T-cell (primary cell): ENCODE results near the gene ENO4. TPM values are rescaled to one million over a fixed set of nuclear protein-coding genes. Genes with fewer than 3 reads are reported as not detected.

Experiments used
- ATAC-seq, 4 experiments: fragments of 200-7000 bp in 3 of 4; fragments of 150-1000 bp in 1 of 4; cut with Tn5 transposase; replicated peaks in 1 of 4; 1 replicate in 3 of 4; 2 replicates in 1 of 4; pipeline ENCODE4 v1.10.0; 2021; ENCODE audit warnings: moderate library complexity in 3 of 4, mild to moderate bottlenecking in 2 of 4, moderate number of reproducible peaks in 1 of 4
- CTCF ChIA-PET, 2 donors: fragments of 300-600 bp; sonication (Branson Sonifier 250); formaldehyde crosslinking; loops; one replicate each; lab custom pipeline; 2022; ENCODE audit warnings: antibody characterized with exemption in 2 of 2; lab: Charles Lee
- POLR2A ChIA-PET, 2 donors: fragments of 300-600 bp; sonication (Branson Sonifier 250); formaldehyde crosslinking; loops; one replicate each; lab custom pipeline; 2022; ENCODE audit warnings: antibody characterized with exemption in 2 of 2; lab: Charles Lee
- DNase-seq, 35 experiments: peaks; one replicate each; pipeline versions ENCODE4 v3.0.0 to v3.0.0-alpha.2; 2013 to 2023
- H3K27ac ChIP-seq: one replicate; pipeline ENCODE4 v1.5.1; 2013; ENCODE audit warnings: low read length
- H3K27me3 ChIP-seq, 2 experiments: replicated peaks in 1 of 2; 1 replicate in 1 of 2; 2 replicates in 1 of 2; pipeline versions ENCODE4 v1.6.1 to v1.7.0; 2013; ENCODE audit warnings: low read length in 1 of 2, mixed read lengths in 1 of 2; ENCODE audit not compliant: control insufficient read depth in 2 of 2, insufficient read depth in 2 of 2; ENCODE audit errors: extremely low read depth in 1 of 2
- H3K36me3 ChIP-seq, 2 donors: 1 replicate in 1 of 2; 2 replicates in 1 of 2; pipeline versions ENCODE4 v1.6.1 to v1.7.0; 2013; ENCODE audit warnings: low read length in 1 of 2; ENCODE audit not compliant: control insufficient read depth in 2 of 2, insufficient read depth in 1 of 2; ENCODE audit errors: extremely low read depth in 1 of 2
- H3K4me1 ChIP-seq, 2 experiments: 1 replicate in 1 of 2; 2 replicates in 1 of 2; pipeline versions ENCODE4 v1.6.1 to v1.7.0; 2013; ENCODE audit warnings: low read length in 2 of 2, mixed read lengths in 1 of 2; ENCODE audit not compliant: insufficient read depth in 2 of 2, control insufficient read depth in 1 of 2; ENCODE audit errors: extremely low read depth in 1 of 2
- H3K4me3 ChIP-seq, 2 donors: 1 replicate in 1 of 2; 2 replicates in 1 of 2; pipeline versions ENCODE4 v1.5.1 to v1.7.0; 2013; ENCODE audit warnings: mild to moderate bottlenecking in 2 of 2, low read length in 1 of 2, moderate library complexity in 1 of 2; ENCODE audit not compliant: control insufficient read depth in 1 of 2; ENCODE audit errors: extremely low read depth in 1 of 2
- H3K9me3 ChIP-seq: 2 replicates; pipeline ENCODE4 v1.7.0; 2013
- H3K27ac Mint-ChIP-seq, 2 donors: one replicate each; pipeline ENCODE4 v1.8.0; 2020 to 2021; ENCODE audit warnings: mild to moderate bottlenecking in 2 of 2, mixed read lengths in 2 of 2
- H3K27me3 Mint-ChIP-seq, 2 donors: one replicate each; pipeline ENCODE4 v1.8.0; 2021 to 2022; ENCODE audit warnings: mixed read lengths in 2 of 2
- H3K36me3 Mint-ChIP-seq: one replicate; pipeline ENCODE4 v1.8.0; 2021; ENCODE audit warnings: mixed read lengths
- H3K4me1 Mint-ChIP-seq, 3 donors: one replicate each; pipeline ENCODE4 v1.8.0; 2020 to 2022; ENCODE audit warnings: mixed read lengths in 3 of 3, mild to moderate bottlenecking in 1 of 3
- H3K4me3 Mint-ChIP-seq, 3 donors: one replicate each; pipeline ENCODE4 v1.8.0; 2020 to 2022; ENCODE audit warnings: mild to moderate bottlenecking in 3 of 3, mixed read lengths in 3 of 3, moderate library complexity in 3 of 3
- H3K9me3 Mint-ChIP-seq, 3 donors: one replicate each; pipeline ENCODE4 v1.8.0; 2020 to 2022; ENCODE audit warnings: mixed read lengths in 3 of 3
- WGBS: methylation state at CpG from one replicate; pipeline ENCODE4 v1.1.5; 2013; ENCODE audit warnings: missing lambda C conversion rate; ENCODE audit not compliant: insufficient coverage; 5-methylcytosine and 5-hydroxymethylcytosine counted together
- total RNA-seq, 35 experiments: library from RNA in 6 of 35; stranded (reverse) in 6 of 35; fragments of 120-200 nt in 1 of 35; gene quantifications; one replicate each; pipeline versions ENCODE4 v1.2.1 to v1.2.4 and lab custom pipeline; 2013 to 2026

ENO4 gene
- total RNA-seq, 5 donors from 2014 or later (not counting 1 experiment from before 2014, with no cell fraction given), result not detected

DNA sequence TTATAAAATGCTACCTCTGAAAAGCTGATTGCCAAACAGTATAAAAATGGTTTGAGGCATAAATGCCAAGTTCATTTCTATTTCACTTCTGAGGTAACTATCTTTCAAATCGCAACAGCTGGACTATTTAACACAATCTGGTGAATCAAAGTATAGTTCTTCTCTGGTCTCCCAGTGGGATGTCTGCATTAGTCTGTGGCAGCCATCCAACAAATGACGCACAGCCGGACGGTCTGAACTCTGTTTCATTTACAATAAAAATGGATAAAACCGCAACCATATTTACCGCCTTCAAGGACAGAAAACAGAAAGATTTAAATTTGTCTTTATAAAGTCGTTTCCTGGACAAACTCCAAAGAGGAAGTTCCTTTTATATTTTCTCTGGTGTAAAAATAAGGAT, 41.9 kb downstream of the ENO4 start:
- peaks cover 12 to 35% of the 10 kb centered on the region in 2 donors for H3K27me3 Mint-ChIP-seq
- H3K27ac ChIP-seq, result no peak overlapping the region
- no peaks in the 10 kb centered on the region for H3K4me1 Mint-ChIP-seq
- ChIA-PET POLR2A (no interaction called here), CTCF (no interaction called here)
- DNase-seq, result no peak
- no peaks in the 10 kb centered on the region for H3K4me1 ChIP-seq
- H3K9me3 Mint-ChIP-seq, result no peaks in the 10 kb centered on the region
- no peak overlapping the region for H3K4me3 Mint-ChIP-seq
- no peak overlapping the region for H3K27ac Mint-ChIP-seq
- H3K4me3 ChIP-seq, result no peak overlapping the region
- ATAC-seq, result no peak
- H3K36me3 Mint-ChIP-seq, result no peaks in the 10 kb centered on the region
- H3K9me3 ChIP-seq, result no peaks in the 10 kb centered on the region
- WGBS, result 47% methylated on average over 3 of the region's 7 CpGs
- no peaks in the 10 kb centered on the region for H3K36me3 ChIP-seq
- H3K27me3 ChIP-seq, result peaks cover 0 to 3% of the 10 kb centered on the region in 2 experiments

DNA sequence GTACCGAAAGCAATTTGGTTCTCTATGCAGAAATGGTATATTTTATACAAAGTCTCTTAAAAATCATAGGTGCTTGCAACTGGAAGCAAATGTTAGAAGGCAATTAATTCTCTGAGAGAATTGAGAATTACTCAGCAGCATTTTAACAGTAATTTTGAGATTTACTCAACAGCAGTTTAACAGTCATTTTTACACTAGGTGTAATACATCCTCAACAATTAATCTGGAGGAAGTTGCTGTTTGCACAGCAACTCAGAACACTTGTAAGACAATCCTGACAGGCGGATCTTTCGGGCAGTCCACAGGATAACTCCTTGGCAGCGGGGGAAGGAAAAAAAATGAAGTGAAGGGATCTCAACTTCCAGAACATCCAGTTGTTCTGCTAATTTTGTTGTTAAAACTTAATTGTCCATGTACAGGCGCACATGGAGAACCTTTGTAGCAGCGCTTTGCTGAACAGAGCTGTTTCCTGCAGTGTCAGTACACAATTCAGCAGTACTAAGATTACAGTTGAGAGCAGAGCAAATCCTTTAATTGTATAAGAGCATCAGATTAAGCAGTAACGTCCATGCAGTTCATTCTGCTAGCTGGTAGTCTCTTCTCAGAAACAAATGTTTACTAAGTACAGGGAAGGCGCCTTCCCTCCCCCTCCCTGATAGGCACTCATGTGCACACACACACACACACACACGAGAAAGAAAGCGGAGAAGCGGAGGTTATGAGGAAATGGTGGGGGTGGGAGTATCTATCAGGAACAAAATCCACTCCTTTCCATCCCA, 43.8 kb downstream of the ENO4 start:
- POLR2A ChIA-PET, result no interaction called here
- CTCF ChIA-PET, result no interaction called here
- WGBS, result 32% methylated on average over 5 of the region's 11 CpGs

DNA sequence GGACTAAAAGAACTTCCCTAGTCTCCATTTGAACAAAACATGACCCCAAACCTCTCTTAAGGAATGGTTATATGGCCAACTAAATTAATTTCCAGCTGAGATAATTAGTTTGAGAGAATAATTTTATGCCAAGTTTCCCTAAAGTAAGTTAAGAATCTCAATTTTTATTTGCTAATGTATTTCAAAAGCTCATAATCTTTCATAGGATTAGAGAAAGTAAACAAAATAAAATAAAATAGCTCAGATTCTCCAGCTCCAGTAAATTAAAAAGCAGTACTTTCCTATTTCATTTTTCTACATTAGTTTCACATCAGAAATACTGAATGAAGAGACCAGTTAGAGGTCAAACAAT, 44.4 kb downstream of the ENO4 start:
- DNase-seq (no peak), ATAC-seq (no peak)
- Histone ChIP-seq H3K4me1 (no peaks in the 10 kb centered on the region), H3K4me3 (no peak overlapping the region), H3K27ac (no peak overlapping the region), H3K9me3 (no peaks in the 10 kb centered on the region), H3K27me3 (peaks cover 0 to 3% of the 10 kb centered on the region in 2 experiments), H3K36me3 (no peaks in the 10 kb centered on the region)
- CTCF ChIA-PET, result no interaction called here
- H3K4me3 Mint-ChIP-seq, result no peak overlapping the region
- H3K27me3 Mint-ChIP-seq, result peaks cover 8 to 25% of the 10 kb centered on the region in 2 donors
- H3K4me1 Mint-ChIP-seq, result no peaks in the 10 kb centered on the region
- H3K36me3 Mint-ChIP-seq, result no peaks in the 10 kb centered on the region
- POLR2A ChIA-PET, result no interaction called here
- H3K9me3 Mint-ChIP-seq, result no peaks in the 10 kb centered on the region
- no peak overlapping the region for H3K27ac Mint-ChIP-seq

More for the DNA sequence above, 43.8 kb downstream of the ENO4 start:
- H3K36me3 Mint-ChIP-seq, result no peaks in the 10 kb centered on the region
- H3K4me3 ChIP-seq, result no peak overlapping the region
- H3K36me3 ChIP-seq, result no peaks in the 10 kb centered on the region
- H3K4me1 Mint-ChIP-seq, result no peaks in the 10 kb centered on the region
- DNase-seq, result no peak
- H3K27me3 ChIP-seq, result peaks cover 0 to 3% of the 10 kb centered on the region in 2 experiments
- H3K9me3 ChIP-seq, result no peaks in the 10 kb centered on the region
- H3K27me3 Mint-ChIP-seq, result peaks cover 8 to 28% of the 10 kb centered on the region in 2 donors
- H3K27ac Mint-ChIP-seq, result no peak overlapping the region
- no peak for ATAC-seq
- H3K27ac ChIP-seq, result no peak overlapping the region
- no peak overlapping the region for H3K4me3 Mint-ChIP-seq
- no peaks in the 10 kb centered on the region for H3K9me3 Mint-ChIP-seq
- H3K4me1 ChIP-seq, result no peaks in the 10 kb centered on the region

DNA sequence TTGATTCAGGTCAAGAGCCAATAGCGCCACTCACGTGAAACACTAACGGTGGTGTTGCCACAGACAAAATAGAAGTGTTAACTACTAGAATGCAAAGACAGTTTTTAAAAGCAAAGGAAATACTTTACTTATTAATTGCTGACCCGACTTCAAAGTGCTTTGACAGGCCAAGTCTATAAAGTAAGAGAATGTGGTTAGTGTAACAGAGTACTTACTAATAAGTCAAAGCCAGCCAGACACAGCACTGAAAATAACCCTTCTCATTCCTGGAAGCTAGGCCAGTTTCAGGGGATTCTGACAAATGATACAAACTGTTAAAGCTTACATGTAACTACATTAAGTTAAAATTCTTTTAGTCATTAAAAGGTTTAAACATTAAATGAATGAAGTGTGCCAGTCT, 50.3 kb downstream of the ENO4 start:
- WGBS, result no CpG with 5 or more reads among the region's 4 CpGs
- CTCF ChIA-PET, result interaction anchor here in 1 of 2 donors (0.6 kb wide), 1 partner anchor 1560 kb away, joined by 4 read pairs; no protein-coding TSS in a partner anchor

DNA sequence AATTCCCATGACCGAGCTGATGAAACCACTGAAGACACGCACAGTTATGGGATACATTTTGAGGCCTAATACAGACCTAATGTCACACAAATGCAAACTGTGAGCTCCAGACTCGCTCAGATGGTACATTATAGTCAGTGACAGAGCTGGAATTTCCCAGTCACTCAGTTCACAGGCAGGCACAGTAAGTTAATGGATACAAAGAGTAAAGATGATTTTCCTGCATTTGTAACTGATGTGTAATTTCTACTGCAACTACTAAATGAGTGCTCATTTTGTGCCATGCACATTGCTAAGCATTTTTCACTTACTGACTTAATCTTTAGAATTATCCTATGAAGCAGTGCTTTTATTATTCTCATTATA, 56.5 kb downstream of the ENO4 start:
- Histone ChIP-seq H3K4me1 (no peaks in the 10 kb centered on the region), H3K27ac (no peak overlapping the region), H3K4me3 (no peak overlapping the region), H3K9me3 (no peaks in the 10 kb centered on the region), H3K27me3 (no peaks in the 10 kb centered on the region), H3K36me3 (no peaks in the 10 kb centered on the region)
- ChIA-PET CTCF (no interaction called here), POLR2A (no interaction called here)
- no peaks in the 10 kb centered on the region for H3K36me3 Mint-ChIP-seq
- H3K4me3 Mint-ChIP-seq, result no peak overlapping the region
- DNase-seq (no peak), ATAC-seq (no peak)
- no peaks in the 10 kb centered on the region for H3K9me3 Mint-ChIP-seq
- H3K27me3 Mint-ChIP-seq, result peaks cover 0 to 4% of the 10 kb centered on the region in 2 donors
- WGBS, result 92% methylated on average over 2 of the region's 3 CpGs
- no peaks in the 10 kb centered on the region for H3K4me1 Mint-ChIP-seq
- no peak overlapping the region for H3K27ac Mint-ChIP-seq

More for the DNA sequence above, 50.3 kb downstream of the ENO4 start:
- Histone ChIP-seq H3K36me3 (no peaks in the 10 kb centered on the region), H3K27me3 (no peaks in the 10 kb centered on the region), H3K4me3 (no peak overlapping the region), H3K4me1 (no peaks in the 10 kb centered on the region), H3K9me3 (no peaks in the 10 kb centered on the region), H3K27ac (no peak overlapping the region)
- no peak overlapping the region for H3K4me3 Mint-ChIP-seq
- DNase-seq (no peak), ATAC-seq (no peak)
- H3K27me3 Mint-ChIP-seq, result no peaks in the 10 kb centered on the region
- H3K27ac Mint-ChIP-seq, result no peak overlapping the region
- POLR2A ChIA-PET, result no interaction called here
- no peaks in the 10 kb centered on the region for H3K4me1 Mint-ChIP-seq
- H3K36me3 Mint-ChIP-seq, result no peaks in the 10 kb centered on the region
- H3K9me3 Mint-ChIP-seq, result no peaks in the 10 kb centered on the region

DNA sequence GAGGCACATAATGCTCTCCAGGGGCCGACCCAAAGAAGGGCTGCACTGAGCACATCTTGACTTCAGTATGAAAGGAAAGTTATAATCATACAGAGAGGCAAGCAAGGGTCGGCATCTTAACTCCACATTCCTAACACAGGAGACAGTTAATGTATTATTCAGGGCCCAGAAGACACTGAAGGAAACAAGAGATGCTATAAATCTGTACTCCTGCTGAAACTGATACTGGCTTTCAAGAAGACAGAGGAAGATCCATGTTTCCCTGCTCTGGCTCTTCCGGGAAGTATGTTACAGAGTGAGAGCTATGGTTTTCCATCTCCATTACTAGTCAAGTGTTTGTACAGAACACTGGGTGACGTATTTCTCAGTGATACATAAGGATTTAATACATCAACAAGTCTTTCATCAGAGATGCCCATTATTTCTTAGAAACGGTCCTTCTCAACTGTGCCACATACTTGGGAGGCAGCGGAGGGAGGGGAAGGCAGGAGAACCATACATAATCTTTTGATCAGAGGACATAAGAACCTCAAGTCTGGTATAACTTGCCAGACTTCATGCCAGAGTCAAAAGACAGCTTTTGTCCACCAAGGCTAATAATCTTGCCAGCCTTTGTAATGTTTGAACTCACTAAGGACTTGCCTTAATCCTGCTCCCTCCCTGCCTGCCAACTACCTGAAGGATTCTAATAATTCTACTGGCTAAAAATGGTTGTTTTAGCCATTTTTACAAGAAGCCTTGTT, 58.1 kb downstream of the ENO4 start:
- H3K27ac ChIP-seq, result no peak overlapping the region
- ATAC-seq, result no peak
- Mint-ChIP-seq H3K9me3 (no peaks in the 10 kb centered on the region), H3K36me3 (no peaks in the 10 kb centered on the region), H3K4me1 (no peaks in the 10 kb centered on the region), H3K4me3 (no peak overlapping the region), H3K27ac (no peak overlapping the region), H3K27me3 (peaks cover 0 to 4% of the 10 kb centered on the region in 2 donors)
- POLR2A ChIA-PET, result no interaction called here
- no peaks in the 10 kb centered on the region for H3K9me3 ChIP-seq
- no peak overlapping the region for H3K4me3 ChIP-seq
- H3K36me3 ChIP-seq, result no peaks in the 10 kb centered on the region
- no peak for DNase-seq
- no peaks in the 10 kb centered on the region for H3K27me3 ChIP-seq
- H3K4me1 ChIP-seq, result no peaks in the 10 kb centered on the region
- CTCF ChIA-PET, result no interaction called here
- 67% methylated on average over 3 of the region's 6 CpGs for WGBS
